ENCODE measurements around the gene ZMIZ2.
"Not testable (repeated sequence)": the region's sequence is repeated elsewhere in the genome, so short reads cannot be mapped to it uniquely, and the experiment has no call there.

The ZMIZ2 gene

DNA sequence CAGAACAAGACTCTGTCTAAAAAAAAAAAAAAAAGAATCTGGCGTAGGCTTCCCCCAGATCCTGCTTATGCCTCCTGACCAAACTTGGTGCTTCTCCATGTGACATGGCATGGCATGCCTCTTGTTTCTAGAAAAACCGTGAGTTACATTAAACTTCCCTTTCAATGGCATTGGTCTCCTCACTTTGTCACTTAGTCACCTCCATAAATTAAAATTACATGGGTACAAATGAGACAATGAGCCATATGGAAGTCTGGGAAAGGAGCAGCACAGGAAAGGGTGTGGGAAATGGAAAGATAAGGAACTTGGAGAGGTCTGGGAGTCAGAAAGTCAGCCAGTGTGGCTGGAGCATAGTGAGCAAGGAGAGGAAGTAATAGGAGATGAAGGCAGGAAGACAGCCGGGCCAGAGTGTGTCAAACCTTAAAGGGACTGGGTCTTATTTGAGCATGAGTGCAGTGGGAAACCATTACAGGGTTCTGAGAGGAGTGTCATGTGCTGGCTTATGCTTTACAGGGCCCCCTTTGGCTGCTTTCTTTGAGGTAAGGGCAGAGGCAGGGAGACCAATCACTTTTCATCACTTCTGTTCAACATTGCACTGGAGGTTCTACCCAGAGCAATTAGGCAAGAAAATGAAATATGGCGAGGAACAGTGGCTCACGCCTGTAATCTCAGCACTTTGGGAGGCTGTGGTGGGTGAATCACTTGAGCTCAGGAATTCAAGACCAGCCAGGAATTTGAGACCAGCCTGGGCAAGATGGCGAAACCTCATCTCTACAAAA lies 21.3 kb upstream of the ZMIZ2 start:
- no peak for DNase-seq

DNA sequence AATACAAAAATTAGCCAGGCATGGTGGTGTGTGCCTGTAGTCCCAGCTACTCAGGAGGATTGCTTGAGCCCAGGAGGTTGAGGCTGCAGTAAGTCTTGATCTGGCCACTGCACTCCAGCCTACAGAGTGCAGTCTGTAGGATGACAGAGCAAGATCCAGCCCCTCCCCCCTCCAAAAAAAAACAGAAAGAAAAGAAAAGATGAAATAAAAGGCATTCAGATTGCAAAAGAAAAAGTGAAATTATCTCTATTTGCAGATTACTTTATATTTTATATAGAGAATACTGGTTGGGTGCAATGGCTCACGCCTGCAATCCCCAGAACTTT lies 20.7 kb upstream of the ZMIZ2 start:
- no peak for DNase-seq

- no peak for DNase-seq
Observed at GRCh38 chr7:44729949-44730590, 18.6 kb upstream of the ZMIZ2 start.

DNA sequence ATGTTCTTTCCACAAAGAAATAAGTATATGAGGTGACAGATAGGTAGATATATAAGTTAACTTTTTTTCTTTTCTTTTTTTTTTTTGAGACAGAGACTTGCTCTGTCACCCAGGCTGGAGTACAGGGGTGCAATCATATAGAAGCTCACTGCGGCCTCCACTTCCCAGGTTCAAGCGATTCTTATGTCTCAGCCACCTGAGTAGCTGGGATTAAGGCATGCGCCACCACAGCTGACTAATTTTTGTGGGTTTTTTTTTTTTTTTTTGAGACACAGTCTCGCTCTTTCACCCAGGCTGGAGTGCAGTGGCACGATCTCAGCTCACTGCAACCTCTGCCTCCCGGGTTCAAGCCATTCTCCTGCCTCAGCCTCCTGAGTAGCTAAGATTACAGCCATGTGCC lies 15.7 kb upstream of the ZMIZ2 start:
- not testable (repeated sequence) for DNase-seq

DNA sequence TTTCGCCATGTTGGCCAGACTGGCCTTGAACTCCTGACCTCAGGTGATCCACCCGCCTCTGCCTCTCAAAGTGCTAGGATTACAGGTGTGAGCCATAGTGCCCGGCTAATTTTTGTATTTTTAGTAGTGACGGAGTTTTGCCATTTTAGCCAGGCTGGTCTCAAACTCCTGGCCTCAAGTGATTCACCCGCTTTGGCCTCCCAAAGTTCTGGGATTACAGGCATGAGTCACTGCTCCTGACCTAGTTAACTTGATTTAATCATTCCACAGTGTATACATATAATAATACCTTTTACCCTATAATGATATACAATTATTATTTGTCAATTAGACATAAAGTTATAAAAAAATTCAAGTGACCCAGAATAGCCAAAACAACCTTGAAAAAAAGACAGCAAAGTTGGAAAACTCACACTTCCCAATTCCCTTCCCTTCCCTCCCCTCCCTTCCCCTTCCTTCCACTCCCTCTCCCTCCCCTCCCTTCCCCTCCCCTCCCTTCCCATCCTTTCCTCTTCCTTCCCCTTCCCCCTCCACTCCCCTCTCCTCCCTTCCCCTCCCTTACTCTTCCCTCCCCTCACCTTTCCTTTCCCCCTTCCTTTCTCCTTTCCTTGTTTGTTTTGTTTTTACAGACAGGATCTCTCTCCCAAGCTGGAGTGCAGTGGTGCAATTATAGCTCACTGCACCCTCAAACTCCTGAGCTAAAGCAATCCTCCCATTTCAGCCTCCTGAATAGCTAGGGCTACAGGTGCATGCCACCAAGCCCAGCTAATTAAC lies 14.8 kb upstream of the ZMIZ2 start:
- no peak for DNase-seq

DNA sequence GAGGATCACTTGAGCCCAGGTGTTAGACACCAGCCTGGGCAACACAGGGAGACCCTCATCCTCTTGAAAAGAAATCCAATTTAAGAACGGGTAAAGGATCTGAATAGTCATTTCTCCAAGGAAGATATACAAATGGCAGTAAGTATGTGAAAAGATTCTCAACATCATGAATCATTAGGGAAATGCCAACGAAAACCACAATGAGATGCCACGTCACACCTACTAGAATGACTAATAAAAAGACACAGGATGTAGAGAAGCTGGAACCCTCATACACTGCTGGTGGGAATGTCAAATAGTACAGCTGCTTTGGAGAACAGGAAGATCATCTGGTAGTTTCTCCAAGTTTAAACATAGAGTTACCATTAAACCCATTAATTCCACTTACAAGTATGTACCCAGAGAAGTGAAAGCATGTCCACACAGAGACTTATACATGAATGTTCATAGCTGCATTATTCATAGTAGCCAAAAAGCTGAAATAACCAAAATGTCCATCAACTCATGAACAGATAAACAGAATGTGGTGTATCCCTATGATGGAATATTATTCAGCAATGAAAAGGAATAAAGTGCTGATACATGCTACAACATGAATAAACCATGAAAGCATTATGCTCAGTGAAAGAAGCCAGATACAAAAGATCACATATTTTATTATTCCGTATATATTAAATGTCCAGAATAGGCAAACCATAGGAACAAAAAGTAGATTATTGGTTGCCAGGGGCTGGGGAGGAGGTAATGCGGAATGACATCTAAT lies 13.1 kb upstream of the ZMIZ2 start:
- peak; percentile 55 for DNase-seq

DNA sequence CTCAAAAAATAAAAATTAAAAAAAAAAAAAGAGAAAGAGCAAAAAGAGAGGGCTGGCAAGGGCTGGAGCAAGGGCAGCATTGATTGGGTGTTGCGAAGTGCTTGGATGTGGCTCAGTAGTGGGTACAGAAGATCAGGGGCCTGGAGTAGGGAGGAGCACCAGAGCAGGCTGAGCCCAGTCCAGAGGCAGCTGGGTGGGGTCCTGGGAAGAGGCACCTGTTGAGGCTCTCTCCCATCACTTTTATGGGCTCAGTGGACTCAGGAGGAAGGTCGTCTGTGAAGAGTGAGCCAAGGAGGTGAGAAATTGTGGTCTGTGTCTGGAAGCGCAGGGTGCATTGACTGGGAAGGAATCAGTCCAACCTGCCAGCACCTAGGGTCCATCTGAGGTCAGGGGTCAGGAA lies 11.8 kb upstream of the ZMIZ2 start:
- DNase-seq = no peak

- DNase-seq = no peak
Observed at GRCh38 chr7:44738051-44738723, 10.5 kb upstream of the ZMIZ2 start.

GRCh38 chr7:44738876-44739665 lies 9.6 kb upstream of the ZMIZ2 start:
- DNase-seq = no peak

DNA sequence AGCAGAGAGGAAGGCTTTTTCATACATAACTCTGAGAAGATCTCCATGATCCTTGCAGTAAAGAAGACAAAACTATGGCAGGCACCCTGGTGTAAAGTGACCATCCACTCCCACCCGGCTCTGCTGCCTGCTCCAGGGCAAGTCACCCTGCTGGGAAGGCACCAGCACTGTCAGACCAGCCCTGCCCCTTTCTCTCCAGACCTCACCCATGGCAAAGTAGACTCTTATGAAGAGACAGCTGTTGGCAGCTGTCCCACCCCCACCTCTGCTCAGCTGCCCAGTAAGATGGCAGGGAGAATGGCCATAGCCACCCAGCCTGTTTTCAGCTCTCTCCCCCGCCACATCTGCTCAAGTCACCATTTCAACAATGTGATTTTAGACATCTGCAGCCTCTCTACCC lies 8.6 kb upstream of the ZMIZ2 start:
- no peak for DNase-seq

DNA sequence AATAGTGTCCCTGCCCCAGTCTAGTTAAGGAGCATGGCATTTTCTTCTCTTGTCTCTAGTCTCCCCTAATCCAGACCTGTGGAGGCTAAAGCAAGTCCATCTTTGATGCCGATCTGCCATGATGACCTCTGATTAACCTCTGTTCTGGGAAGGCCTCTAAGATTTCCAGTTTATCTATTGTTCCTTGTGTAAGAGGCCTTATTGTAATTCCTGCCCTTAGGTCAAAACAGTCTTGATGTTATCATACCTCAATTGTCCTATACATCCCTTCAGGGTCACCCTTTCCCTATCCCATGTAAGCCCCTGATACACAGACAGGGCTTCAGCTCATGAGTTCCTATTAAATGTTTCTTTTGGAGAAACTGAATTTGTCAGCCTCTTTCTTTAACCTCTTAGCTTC lies 4.9 kb upstream of the ZMIZ2 start:
- DNase-seq = no peak

- peak; percentile 20 for DNase-seq
Observed at GRCh38 chr7:44748948-44749731, 493 bp downstream of the ZMIZ2 start.

- no peak for DNase-seq
Observed at GRCh38 chr7:44749992-44750391, 1.3 kb downstream of the ZMIZ2 start.

DNA sequence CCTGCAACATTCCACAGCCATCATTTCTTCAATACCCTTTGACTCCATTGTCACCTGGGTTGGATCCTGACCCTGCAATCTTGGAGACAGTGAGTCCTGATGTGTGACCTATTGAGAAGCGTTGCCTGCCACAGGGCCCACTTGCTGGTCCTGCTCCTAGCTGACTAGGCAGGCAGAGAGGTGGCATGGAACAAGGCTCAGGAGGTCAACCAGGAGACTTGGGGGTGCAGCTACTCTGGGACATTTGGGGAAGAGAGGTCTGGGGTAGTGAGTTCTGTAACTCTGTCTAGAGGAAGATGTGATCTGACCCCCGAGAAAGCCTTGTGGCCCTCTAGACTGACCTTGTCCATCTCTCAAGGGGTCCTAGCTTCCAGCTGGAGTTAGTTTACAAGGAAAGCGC lies 1.8 kb downstream of the ZMIZ2 start:
- DNase-seq = no peak

DNA sequence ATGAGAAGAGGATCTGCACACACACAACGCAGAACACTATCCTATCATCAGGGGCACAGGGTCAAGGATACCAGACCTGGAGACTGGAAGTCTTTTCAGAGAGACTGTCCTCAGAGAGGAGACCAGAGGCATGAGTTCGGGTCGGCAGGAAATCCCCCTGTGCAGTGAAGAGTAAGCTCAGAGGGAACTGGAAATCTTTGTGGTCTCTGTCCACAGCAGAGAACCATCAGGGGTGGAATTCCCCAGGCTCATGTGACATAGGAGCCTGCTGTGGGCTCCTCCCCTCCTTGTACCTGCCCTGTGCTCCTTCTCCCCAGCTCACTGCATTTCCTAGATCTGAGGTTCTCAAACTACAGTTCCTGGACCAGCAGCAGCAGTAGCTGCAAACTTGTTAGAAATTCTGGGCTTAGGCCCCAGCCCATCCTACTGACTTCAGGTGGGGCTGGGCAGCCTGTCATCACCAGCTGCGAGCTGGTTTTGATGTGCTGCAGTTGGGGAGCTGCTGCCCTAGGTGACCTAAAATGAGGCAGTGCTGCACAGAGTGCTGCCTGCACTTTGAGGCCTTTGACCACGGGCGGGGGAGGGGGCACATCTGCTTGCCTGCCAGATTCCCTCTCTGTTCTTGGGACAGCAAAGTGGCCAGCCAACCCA lies 2.4 kb downstream of the ZMIZ2 start:
- peak; percentile 79 for DNase-seq

DNA sequence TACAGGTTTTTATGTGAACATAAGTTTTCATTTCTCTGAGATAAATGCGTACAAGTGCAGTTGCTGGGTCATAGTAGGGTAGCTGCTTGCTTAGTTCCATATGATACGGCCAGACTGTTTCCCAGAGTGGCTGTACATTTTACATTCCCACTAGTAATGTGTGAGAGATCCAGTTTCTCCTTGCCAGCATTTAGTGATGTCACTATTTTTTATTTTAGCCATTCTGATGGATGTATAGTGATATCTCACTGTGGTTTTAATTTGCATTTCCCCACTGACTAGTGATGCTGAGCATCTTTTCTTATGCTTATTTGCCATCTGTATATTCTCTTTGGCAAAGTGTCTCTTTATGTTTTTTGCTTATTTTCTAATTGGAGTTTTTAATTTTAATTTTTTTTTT lies 4.2 kb downstream of the ZMIZ2 start:
- DNase-seq = no peak

GRCh38 chr7:44754802-44755697 lies 6.4 kb downstream of the ZMIZ2 start:
- DNase-seq = no peak

DNA sequence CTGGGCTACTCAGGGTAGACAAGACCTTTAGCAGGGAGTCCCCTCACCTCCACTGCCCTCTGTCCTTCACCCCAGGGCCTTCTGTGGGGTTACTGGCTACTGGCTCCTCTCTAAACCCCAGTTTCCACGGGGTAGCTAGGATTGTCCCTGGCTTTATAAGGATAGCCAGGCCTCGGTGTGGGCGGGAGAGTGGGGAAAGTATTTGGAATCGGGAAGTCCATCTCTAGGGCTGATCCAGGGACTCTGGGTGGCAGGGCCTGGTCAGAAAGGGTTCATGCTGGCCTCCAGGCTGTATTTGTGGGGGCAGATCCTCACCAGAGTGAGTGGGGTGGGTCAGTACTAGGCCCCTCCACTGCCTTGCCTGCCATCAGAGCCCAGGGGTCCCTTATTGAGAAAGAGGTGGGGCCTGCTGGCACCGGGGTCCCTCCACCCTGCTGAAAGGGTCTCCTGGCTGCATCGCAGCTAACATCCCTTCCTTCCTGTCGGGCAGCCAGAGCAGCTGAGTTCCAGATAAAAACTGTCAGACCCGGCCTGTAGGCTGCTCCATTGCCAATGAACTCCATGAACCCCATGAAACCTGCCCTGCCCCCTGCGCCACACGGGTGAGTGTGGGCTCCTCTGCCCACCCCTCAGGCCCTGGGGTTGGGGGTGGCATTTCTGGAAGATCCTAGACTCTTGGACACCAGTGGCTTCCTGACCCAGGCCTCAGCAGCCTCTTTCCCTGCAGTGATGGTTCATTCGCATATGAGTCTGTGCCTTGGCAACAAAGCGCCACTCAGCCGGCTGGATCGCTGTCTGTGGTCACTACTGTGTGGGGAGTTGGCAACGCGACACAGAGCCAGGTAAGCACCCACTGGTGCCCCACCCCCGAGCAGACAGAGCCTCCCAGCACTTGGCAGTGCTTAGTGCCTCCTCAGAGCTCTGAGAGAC lies 7.3 kb downstream of the ZMIZ2 start:
- DNase-seq = no peak

All from CD4-positive, alpha-beta T cell treated with Interleukin-12 subunit alpha and Interleukin-12 subunit beta, for 1 hour (primary cell).